ENCODE results near the gene PRKCH. TPM values are rescaled to one million over a fixed set of nuclear protein-coding genes. Genes with fewer than 3 reads are reported as not detected.

The PRKCH gene
- total RNA-seq, 1 donor from 2014 or later = 20.2 TPM

GRCh38 chr14:61578745-61579144 lies 257.4 kb downstream of the PRKCH start:
- H3K36me3 ChIP-seq = no peaks in the 10 kb centered on the region
- no peak for TF ChIP-seq CTCF (IDR thresholded peaks at IDR 0.05)
- no peak overlapping the region for H3K4me3 ChIP-seq
- no peak for DNase-seq (ENCODE audit: low spot score in 2 of 2)
- H3K4me1 ChIP-seq = no peaks in the 10 kb centered on the region
- no peaks in the 10 kb centered on the region for H3K27me3 ChIP-seq
- no peaks in the 10 kb centered on the region for H3K9me3 ChIP-seq
- intact Hi-C loops (cut with DNase I) = no loop called here
- no peak overlapping the region for H3K27ac ChIP-seq

GRCh38 chr14:61581340-61581739 lies 260.0 kb downstream of the PRKCH start:
- Histone ChIP-seq H3K4me3 (no peak overlapping the region), H3K27ac (no peak overlapping the region), H3K9me3 (no peaks in the 10 kb centered on the region), H3K27me3 (no peaks in the 10 kb centered on the region), H3K36me3 (no peaks in the 10 kb centered on the region), H3K4me1 (peaks cover 8 to 13% of the 10 kb centered on the region in 2 donors)
- TF ChIP-seq CTCF (IDR thresholded peaks at IDR 0.05) = no peak
- no peak for DNase-seq (ENCODE audit: low spot score in 2 of 2)
- intact Hi-C loops (cut with DNase I) = loop anchor here (10.0 kb wide), 1 partner anchor 297 kb away; the partner anchor contains the start of gene TMEM30B

- Histone ChIP-seq H3K9me3 (no peaks in the 10 kb centered on the region), H3K4me3 (no peak overlapping the region), H3K36me3 (no peaks in the 10 kb centered on the region), H3K4me1 (peaks cover 12 to 18% of the 10 kb centered on the region in 2 donors), H3K27ac (no peak overlapping the region), H3K27me3 (no peaks in the 10 kb centered on the region)
- intact Hi-C loops (cut with DNase I) = loop anchor here (10.0 kb wide), 1 partner anchor 297 kb away; the partner anchor contains the start of gene TMEM30B
- TF ChIP-seq CTCF (IDR thresholded peaks at IDR 0.05) = no peak
- no peak for DNase-seq (ENCODE audit: low spot score in 2 of 2)
Measured at GRCh38 chr14:61581955-61582615, 260.7 kb downstream of the PRKCH start.

GRCh38 chr14:61582815-61583214 lies 261.4 kb downstream of the PRKCH start:
- Histone ChIP-seq H3K27ac (no peak overlapping the region), H3K9me3 (no peaks in the 10 kb centered on the region), H3K4me1 (peaks cover 18 to 21% of the 10 kb centered on the region in 2 donors), H3K36me3 (no peaks in the 10 kb centered on the region), H3K27me3 (no peaks in the 10 kb centered on the region), H3K4me3 (no peak overlapping the region)
- intact Hi-C loops (cut with DNase I) = loop anchor here (10.0 kb wide), 1 partner anchor 298 kb away; the partner anchor contains the start of gene TMEM30B
- TF ChIP-seq CTCF (IDR thresholded peaks at IDR 0.05) = no peak
- no peak for DNase-seq (ENCODE audit: low spot score in 2 of 2)

- Histone ChIP-seq H3K36me3 (no peaks in the 10 kb centered on the region), H3K27ac (peak overlapping the region in 1 of 2 donors; percentile 85), H3K4me1 (peaks cover 22 to 26% of the 10 kb centered on the region in 2 donors), H3K27me3 (no peaks in the 10 kb centered on the region), H3K9me3 (no peaks in the 10 kb centered on the region), H3K4me3 (no peak overlapping the region)
- intact Hi-C loops (cut with DNase I) = loop anchor here (2.0 to 10.0 kb wide), 2 partner anchors 22 to 300 kb away; partner anchors contain the start of gene TMEM30B
- no peak for DNase-seq (ENCODE audit: low spot score in 2 of 2)
- TF ChIP-seq CTCF (IDR thresholded peaks at IDR 0.05) = no peak
Measured at GRCh38 chr14:61584331-61584741, 263.0 kb downstream of the PRKCH start.

Measured in ascending aorta (tissue), 2 donors.